ENCODE measurements around the gene RPS5. TPM values are rescaled to one million over a fixed set of nuclear protein-coding genes. Genes with fewer than 3 reads are reported as not detected.

RPS5 gene
- total and polyA plus RNA-seq, 9 of the 15 experiments (the other 6 are each of a cell fraction or from before 2014, with no cell fraction given) = 1,228 to 3,570 (median 2,484) TPM

DNA sequence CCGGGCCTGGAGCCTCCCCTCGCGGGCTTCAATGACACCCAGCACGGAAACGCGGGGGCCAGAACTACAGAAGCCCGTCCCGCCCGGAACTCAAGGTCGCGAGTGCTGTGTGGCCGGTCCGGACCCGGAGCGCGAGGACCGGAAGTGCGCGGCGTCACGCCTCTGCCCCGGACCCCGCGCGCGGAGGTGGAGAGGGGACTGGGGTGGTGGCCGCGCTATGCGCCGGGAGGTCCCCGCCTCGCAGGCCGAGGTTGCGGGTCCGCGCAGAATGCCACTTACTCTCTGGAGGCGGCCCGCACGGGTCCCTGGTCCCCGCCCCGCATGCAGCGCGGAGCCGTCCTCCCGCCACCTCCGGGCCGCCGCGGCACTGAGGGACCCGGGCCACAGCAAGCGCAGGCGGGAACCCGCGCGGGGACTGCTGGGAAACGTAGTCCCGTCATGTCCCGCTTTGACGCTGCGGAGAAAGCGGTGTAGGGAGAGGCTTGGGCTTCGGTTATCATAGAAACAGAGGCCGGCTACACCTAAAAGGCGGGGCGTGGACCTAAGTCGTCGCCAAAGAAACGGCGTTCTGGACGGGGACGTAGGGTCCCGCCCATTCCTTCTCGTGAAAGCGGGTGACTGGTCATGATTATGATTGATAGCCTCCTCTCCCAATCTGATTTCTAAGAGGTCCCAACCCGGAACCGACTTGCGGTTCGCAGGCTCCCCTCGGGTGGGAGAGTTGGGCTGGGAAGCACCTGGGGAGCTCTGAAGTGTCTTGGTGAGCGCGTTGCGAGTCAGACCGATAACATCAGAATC lies 6.2 kb upstream of the RPS5 start, which contains the start of gene ZNF837 (continued):
- TF ChIP-seq SIRT6 (IDR thresholded peaks at IDR 0.05; ENCODE audit: low read depth, low read length) (no peak), CCAR2 (IDR thresholded peaks at IDR 0.05; ENCODE audit: low read depth, low read length) (no peak), ZNF76 (CRISPR knock-in tag; IDR thresholded peaks at IDR 0.05; ENCODE audit: borderline replicate concordance) (peak; percentile 79; the same call in 1 of the 2 replicates), ZNF253 (CRISPR knock-in tag; conservative IDR thresholded peaks at IDR 0.05) (no peak), SMAD2 (IDR thresholded peaks at IDR 0.05; ENCODE audit: low read depth, low read length) (no peak), PHB2 (IDR thresholded peaks at IDR 0.05; ENCODE audit: low read depth) (no peak), XRCC5 (IDR thresholded peaks at IDR 0.05; ENCODE audit: low read depth, low read length) (peak; percentile 99), KDM5B (IDR thresholded peaks at IDR 0.05; ENCODE audit: insufficient replicate concordance, low read depth, low read length) (peak; percentile 64), PCBP2 (IDR thresholded peaks at IDR 0.05; ENCODE audit: low read depth, low read length, poor library complexity, severe bottlenecking) (no peak), EWSR1 (IDR thresholded peaks at IDR 0.05; ENCODE audit: borderline replicate concordance, low read depth, partially characterized antibody) (no peak), PYGO2 (tag; IDR thresholded peaks at IDR 0.05) (no peak), FUS (optimal IDR thresholded peaks at IDR 0.05; ENCODE audit: low read depth, low read length) (no peak)
- TF ChIP-seq, protein P1, sequence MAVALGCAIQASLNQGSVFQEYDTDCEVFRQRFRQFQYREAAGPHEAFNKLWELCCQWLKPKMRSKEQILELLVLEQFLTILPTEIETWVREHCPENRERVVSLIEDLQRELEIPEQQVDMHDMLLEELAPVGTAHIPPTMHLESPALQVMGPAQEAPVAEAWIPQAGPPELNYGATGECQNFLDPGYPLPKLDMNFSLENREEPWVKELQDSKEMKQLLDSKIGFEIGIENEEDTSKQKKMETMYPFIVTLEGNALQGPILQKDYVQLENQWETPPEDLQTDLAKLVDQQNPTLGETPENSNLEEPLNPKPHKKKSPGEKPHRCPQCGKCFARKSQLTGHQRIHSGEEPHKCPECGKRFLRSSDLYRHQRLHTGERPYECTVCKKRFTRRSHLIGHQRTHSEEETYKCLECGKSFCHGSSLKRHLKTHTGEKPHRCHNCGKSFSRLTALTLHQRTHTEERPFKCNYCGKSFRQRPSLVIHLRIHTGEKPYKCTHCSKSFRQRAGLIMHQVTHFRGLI (CRISPR knock-in tag; IDR thresholded peaks at IDR 0.05) = no peak
- TF ChIP-seq, protein P2, sequence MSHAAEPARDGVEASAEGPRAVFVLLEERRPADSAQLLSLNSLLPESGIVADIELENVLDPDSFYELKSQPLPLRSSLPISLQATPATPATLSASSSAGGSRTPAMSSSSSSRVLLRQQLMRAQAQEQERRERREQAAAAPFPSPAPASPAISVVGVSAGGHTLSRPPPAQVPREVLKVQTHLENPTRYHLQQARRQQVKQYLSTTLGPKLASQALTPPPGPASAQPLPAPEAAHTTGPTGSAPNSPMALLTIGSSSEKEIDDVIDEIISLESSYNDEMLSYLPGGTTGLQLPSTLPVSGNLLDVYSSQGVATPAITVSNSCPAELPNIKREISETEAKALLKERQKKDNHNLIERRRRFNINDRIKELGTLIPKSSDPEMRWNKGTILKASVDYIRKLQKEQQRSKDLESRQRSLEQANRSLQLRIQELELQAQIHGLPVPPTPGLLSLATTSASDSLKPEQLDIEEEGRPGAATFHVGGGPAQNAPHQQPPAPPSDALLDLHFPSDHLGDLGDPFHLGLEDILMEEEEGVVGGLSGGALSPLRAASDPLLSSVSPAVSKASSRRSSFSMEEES (CRISPR knock-in tag; IDR thresholded peaks at IDR 0.05) = no peak; the same call in 1 of the 2 replicates
- TF ChIP-seq, protein P3, sequence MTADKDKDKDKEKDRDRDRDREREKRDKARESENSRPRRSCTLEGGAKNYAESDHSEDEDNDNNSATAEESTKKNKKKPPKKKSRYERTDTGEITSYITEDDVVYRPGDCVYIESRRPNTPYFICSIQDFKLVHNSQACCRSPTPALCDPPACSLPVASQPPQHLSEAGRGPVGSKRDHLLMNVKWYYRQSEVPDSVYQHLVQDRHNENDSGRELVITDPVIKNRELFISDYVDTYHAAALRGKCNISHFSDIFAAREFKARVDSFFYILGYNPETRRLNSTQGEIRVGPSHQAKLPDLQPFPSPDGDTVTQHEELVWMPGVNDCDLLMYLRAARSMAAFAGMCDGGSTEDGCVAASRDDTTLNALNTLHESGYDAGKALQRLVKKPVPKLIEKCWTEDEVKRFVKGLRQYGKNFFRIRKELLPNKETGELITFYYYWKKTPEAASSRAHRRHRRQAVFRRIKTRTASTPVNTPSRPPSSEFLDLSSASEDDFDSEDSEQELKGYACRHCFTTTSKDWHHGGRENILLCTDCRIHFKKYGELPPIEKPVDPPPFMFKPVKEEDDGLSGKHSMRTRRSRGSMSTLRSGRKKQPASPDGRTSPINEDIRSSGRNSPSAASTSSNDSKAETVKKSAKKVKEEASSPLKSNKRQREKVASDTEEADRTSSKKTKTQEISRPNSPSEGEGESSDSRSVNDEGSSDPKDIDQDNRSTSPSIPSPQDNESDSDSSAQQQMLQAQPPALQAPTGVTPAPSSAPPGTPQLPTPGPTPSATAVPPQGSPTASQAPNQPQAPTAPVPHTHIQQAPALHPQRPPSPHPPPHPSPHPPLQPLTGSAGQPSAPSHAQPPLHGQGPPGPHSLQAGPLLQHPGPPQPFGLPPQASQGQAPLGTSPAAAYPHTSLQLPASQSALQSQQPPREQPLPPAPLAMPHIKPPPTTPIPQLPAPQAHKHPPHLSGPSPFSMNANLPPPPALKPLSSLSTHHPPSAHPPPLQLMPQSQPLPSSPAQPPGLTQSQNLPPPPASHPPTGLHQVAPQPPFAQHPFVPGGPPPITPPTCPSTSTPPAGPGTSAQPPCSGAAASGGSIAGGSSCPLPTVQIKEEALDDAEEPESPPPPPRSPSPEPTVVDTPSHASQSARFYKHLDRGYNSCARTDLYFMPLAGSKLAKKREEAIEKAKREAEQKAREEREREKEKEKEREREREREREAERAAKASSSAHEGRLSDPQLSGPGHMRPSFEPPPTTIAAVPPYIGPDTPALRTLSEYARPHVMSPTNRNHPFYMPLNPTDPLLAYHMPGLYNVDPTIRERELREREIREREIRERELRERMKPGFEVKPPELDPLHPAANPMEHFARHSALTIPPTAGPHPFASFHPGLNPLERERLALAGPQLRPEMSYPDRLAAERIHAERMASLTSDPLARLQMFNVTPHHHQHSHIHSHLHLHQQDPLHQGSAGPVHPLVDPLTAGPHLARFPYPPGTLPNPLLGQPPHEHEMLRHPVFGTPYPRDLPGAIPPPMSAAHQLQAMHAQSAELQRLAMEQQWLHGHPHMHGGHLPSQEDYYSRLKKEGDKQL (CRISPR knock-in tag; IDR thresholded peaks at IDR 0.05; ENCODE audit: borderline replicate concordance) = no peak
- TF ChIP-seq, protein P4, sequence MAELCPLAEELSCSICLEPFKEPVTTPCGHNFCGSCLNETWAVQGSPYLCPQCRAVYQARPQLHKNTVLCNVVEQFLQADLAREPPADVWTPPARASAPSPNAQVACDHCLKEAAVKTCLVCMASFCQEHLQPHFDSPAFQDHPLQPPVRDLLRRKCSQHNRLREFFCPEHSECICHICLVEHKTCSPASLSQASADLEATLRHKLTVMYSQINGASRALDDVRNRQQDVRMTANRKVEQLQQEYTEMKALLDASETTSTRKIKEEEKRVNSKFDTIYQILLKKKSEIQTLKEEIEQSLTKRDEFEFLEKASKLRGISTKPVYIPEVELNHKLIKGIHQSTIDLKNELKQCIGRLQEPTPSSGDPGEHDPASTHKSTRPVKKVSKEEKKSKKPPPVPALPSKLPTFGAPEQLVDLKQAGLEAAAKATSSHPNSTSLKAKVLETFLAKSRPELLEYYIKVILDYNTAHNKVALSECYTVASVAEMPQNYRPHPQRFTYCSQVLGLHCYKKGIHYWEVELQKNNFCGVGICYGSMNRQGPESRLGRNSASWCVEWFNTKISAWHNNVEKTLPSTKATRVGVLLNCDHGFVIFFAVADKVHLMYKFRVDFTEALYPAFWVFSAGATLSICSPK (IDR thresholded peaks at IDR 0.05; ENCODE audit: borderline replicate concordance) = no peak
